Keratinocyte (primary cell): ENCODE measurements around the gene RFX2. TPM values are rescaled to one million over a fixed set of nuclear protein-coding genes. Genes with fewer than 3 reads are reported as not detected.

Experiments used
- DNase-seq: peaks from one replicate; pipeline ENCODE4 v3.0.0-alpha.2; 2011; ENCODE audit warnings: low read depth, missing footprints, low spot score
- FAIRE-seq: peaks from 2 replicates; lab custom pipeline; 2011; peaks lifted over from hg19 to GRCh38; lab: Jason Lieb, UNC
- H2AFZ ChIP-seq: 2 replicates; pipeline ENCODE4 v1.6.0; 2012; ENCODE audit warnings: low read length, control low read depth, inconsistent platforms; ENCODE audit not compliant: control insufficient read depth
- H3K27ac ChIP-seq: 2 replicates; pipeline ENCODE4 v1.5.1; 2011; ENCODE audit warnings: low read length; ENCODE audit not compliant: control insufficient read depth, insufficient read depth
- H3K27me3 ChIP-seq: 3 replicates; pipeline ENCODE4 v1.6.0; 2011; ENCODE audit warnings: low read length; ENCODE audit not compliant: control insufficient read depth, insufficient read depth; ENCODE audit errors: extremely low read depth
- H3K36me3 ChIP-seq, 2 experiments: 2 replicates in 1 of 2; 3 replicates in 1 of 2; pipeline ENCODE4 v1.5.1; 2011; ENCODE audit warnings: low read length in 2 of 2, mild to moderate bottlenecking in 1 of 2; ENCODE audit not compliant: control insufficient read depth in 2 of 2, insufficient read depth in 2 of 2; ENCODE audit errors: extremely low read depth in 1 of 2
- H3K4me1 ChIP-seq: 3 replicates; pipeline ENCODE4 v1.5.1; 2011; ENCODE audit warnings: low read length; ENCODE audit not compliant: control insufficient read depth, insufficient read depth; ENCODE audit errors: extremely low read depth
- H3K4me2 ChIP-seq: 3 replicates; pipeline ENCODE4 v1.6.0; 2011; ENCODE audit warnings: low read depth, low read length; ENCODE audit not compliant: control insufficient read depth, insufficient read depth; ENCODE audit errors: extremely low read depth
- H3K4me3 ChIP-seq, 3 experiments: fragments of 200-600 bp in 1 of 3; sonication (generic) in 1 of 3; 2 replicates in 2 of 3; 3 replicates in 1 of 3; pipeline ENCODE4 v1.5.1; 2011 to 2016; ENCODE audit warnings: low read length in 3 of 3, mild to moderate bottlenecking in 3 of 3, control low read depth in 2 of 3, inconsistent platforms in 1 of 3, low read depth in 1 of 3, mixed read lengths in 1 of 3, mixed run types in 1 of 3, moderate library complexity in 1 of 3; ENCODE audit not compliant: control insufficient read depth in 2 of 3, insufficient read depth in 2 of 3; ENCODE audit errors: extremely low read depth in 1 of 3
- H3K79me2 ChIP-seq: 2 replicates; pipeline ENCODE4 v1.6.0; 2012; ENCODE audit warnings: low read length; ENCODE audit not compliant: control insufficient read depth, insufficient read depth
- H3K9ac ChIP-seq: 3 replicates; pipeline ENCODE4 v1.6.0; 2011; ENCODE audit warnings: low read length; ENCODE audit not compliant: control insufficient read depth, insufficient read depth; ENCODE audit errors: extremely low read depth
- H3K9me1 ChIP-seq: 3 replicates; pipeline ENCODE4 v1.6.0; 2011; ENCODE audit warnings: low read length; ENCODE audit not compliant: control insufficient read depth, insufficient read depth; ENCODE audit errors: extremely low read depth
- H3K9me3 ChIP-seq: 2 replicates; pipeline ENCODE4 v1.5.1; 2012; ENCODE audit warnings: low read depth, low read length; ENCODE audit not compliant: control insufficient read depth
- H4K20me1 ChIP-seq: 3 replicates; pipeline ENCODE4 v1.6.0; 2011; ENCODE audit warnings: low read length; ENCODE audit not compliant: control insufficient read depth, insufficient read depth; ENCODE audit errors: extremely low read depth
- CTCF ChIP-seq, 3 experiments: IDR thresholded peaks in 1 of 3; conservative IDR thresholded peaks in 1 of 3; optimal IDR thresholded peaks in 1 of 3; 2 replicates in 2 of 3; 3 replicates in 1 of 3; pipeline versions ENCODE3 to v1.5.1; 2011; ENCODE audit warnings: low read length in 3 of 3, mild to moderate bottlenecking in 3 of 3, moderate library complexity in 2 of 3, control low read depth in 1 of 3, inconsistent platforms in 1 of 3; ENCODE audit not compliant: insufficient read depth in 2 of 3; ENCODE audit errors: extremely low read depth in 1 of 3
- EZH2 ChIP-seq: IDR thresholded peaks from one replicate; pipeline ENCODE4 v1.6.1; 2012; ENCODE audit warnings: inconsistent platforms, mild to moderate bottlenecking, low read length, moderate library complexity
- dilution Hi-C: fragments of 300-500 bp; cut with MboI; formaldehyde crosslinking; loops from one replicate; pipeline ENCODE4 v1.7.0; 2020; ENCODE audit warnings: low sequenced_read_pairs; ENCODE audit not compliant: extremely low pct_ligation_motif_present
- polyA plus RNA-seq, 5 experiments: library from polyadenylated mRNA; depleted of rRNA in 3 of 5; stranded (reverse) in 3 of 5; stranded (forward) in 1 of 5; unstranded in 1 of 5; fragments of >200 nt; gene quantifications; 1 replicate in 1 of 5; 2 replicates in 3 of 5; 3 replicates in 1 of 5; pipeline versions ENCODE4 v1.2.1 to v1.2.3, GENCODE V29; 2011 to 2012; ENCODE audit warnings: missing spikeins in 2 of 5, low read depth in 1 of 5, low replicate concordance in 1 of 5

The RFX2 gene
- polyA plus RNA-seq, 1 donor (not counting 4 experiments of a cell fraction or from before 2014, with no cell fraction given), result 5.8 TPM

GRCh38 chr19:6044056-6044805, 66.1 kb downstream of the RFX2 start:
- Histone ChIP-seq H4K20me1 (no peaks in the 10 kb centered on the region), H3K79me2 (peaks cover 5% of the 10 kb centered on the region), H3K36me3 (peaks cover 8 to 22% of the 10 kb centered on the region in 2 experiments), H3K4me1 (peaks cover 4% of the 10 kb centered on the region), H3K9me3 (no peaks in the 10 kb centered on the region), H2AFZ (no peak overlapping the region), H3K4me3 (no peak overlapping the region), H3K27ac (no peak overlapping the region), H3K27me3 (no peaks in the 10 kb centered on the region), H3K9me1 (no peaks in the 10 kb centered on the region), H3K4me2 (no peak overlapping the region), H3K9ac (no peak overlapping the region)
- TF ChIP-seq EZH2, result no peak
- no peak for TF ChIP-seq CTCF (optimal IDR thresholded peaks at IDR 0.05 in 1 of 3, IDR thresholded peaks at IDR 0.05 in 1 of 3, conservative IDR thresholded peaks at IDR 0.05 in 1 of 3; ENCODE audit: extremely low read depth in 1 of 3, insufficient read depth in 2 of 3, low read length in 3 of 3)
- dilution Hi-C loops, result loop anchor here (25.0 kb wide), 1 partner anchor 243 kb away; the partner anchor contains the start of gene MLLT1
- no peak for DNase-seq
- no peak for FAIRE-seq

GRCh38 chr19:6042776-6043726, 67.2 kb downstream of the RFX2 start:
- no peak for TF ChIP-seq EZH2
- TF ChIP-seq CTCF (optimal IDR thresholded peaks at IDR 0.05 in 1 of 3, IDR thresholded peaks at IDR 0.05 in 1 of 3, conservative IDR thresholded peaks at IDR 0.05 in 1 of 3; ENCODE audit: extremely low read depth in 1 of 3, insufficient read depth in 2 of 3, low read length in 3 of 3), result no peak
- FAIRE-seq, result no peak
- Histone ChIP-seq H3K4me3 (no peak overlapping the region), H3K27me3 (no peaks in the 10 kb centered on the region), H2AFZ (no peak overlapping the region), H3K9me1 (no peaks in the 10 kb centered on the region), H3K27ac (no peak overlapping the region), H4K20me1 (no peaks in the 10 kb centered on the region), H3K36me3 (peaks cover 8 to 26% of the 10 kb centered on the region in 2 experiments), H3K4me1 (no peaks in the 10 kb centered on the region), H3K9me3 (no peaks in the 10 kb centered on the region), H3K9ac (no peak overlapping the region), H3K4me2 (no peak overlapping the region), H3K79me2 (peaks cover 2% of the 10 kb centered on the region)
- dilution Hi-C loops, result loop anchor here (25.0 kb wide), 1 partner anchor 244 kb away; the partner anchor contains the start of gene MLLT1
- DNase-seq, result no peak
